Heart right ventricle (tissue), 16 donors: ENCODE data around the gene TTC3. TPM values are rescaled to one million over a fixed set of nuclear protein-coding genes. Genes with fewer than 3 reads are reported as not detected.

Experiments used
- ATAC-seq, 8 donors: fragments of 200-7000 bp; cut with Tn5 transposase; one replicate each; pipeline ENCODE4 v1.9.1; 2020; ENCODE audit warnings: mild to moderate bottlenecking in 8 of 8, moderate library complexity in 8 of 8, moderate number of reproducible peaks in 1 of 8
- DNase-seq, 2 donors: peaks; one replicate each; pipeline ENCODE4 v3.0.0-alpha.2; 2020
- H3K27ac ChIP-seq, 10 donors: fragments of 200-600 bp; sonication (generic) in 2 of 10; one replicate each; pipeline versions ENCODE4 v1.5.0 to v1.8.0; 2020 to 2022; ENCODE audit warnings: mild to moderate bottlenecking in 3 of 10
- H3K27me3 ChIP-seq, 7 donors: fragments of 200-600 bp; one replicate each; pipeline ENCODE4 v1.8.0; 2021 to 2022; ENCODE audit warnings: mild to moderate bottlenecking in 2 of 7
- H3K36me3 ChIP-seq, 9 donors: fragments of 200-600 bp; sonication (generic) in 1 of 9; one replicate each; pipeline versions ENCODE4 v1.5.0 to v1.8.0; 2020 to 2022; ENCODE audit warnings: mild to moderate bottlenecking in 2 of 9
- H3K4me1 ChIP-seq, 9 donors: fragments of 200-600 bp; sonication (generic) in 1 of 9; one replicate each; pipeline versions ENCODE4 v1.5.0 to v1.8.0; 2020 to 2022; ENCODE audit warnings: mild to moderate bottlenecking in 4 of 9
- H3K4me3 ChIP-seq, 10 donors: fragments of 200-600 bp; sonication (generic) in 2 of 10; one replicate each; pipeline versions ENCODE4 v1.5.0 to v1.8.0; 2020 to 2022; ENCODE audit warnings: mild to moderate bottlenecking in 7 of 10, moderate library complexity in 2 of 10
- H3K9me3 ChIP-seq, 11 donors: fragments of 200-600 bp in 10 of 11; sonication (generic) in 2 of 11; one replicate each; pipeline versions ENCODE4 v1.5.0 to v1.8.0; 2013 to 2022; ENCODE audit warnings: mild to moderate bottlenecking in 2 of 11, control low read depth in 1 of 11, moderate library complexity in 1 of 11
- WGBS, 2 donors: extraction: QIAGEN DNeasy Blood & Tissue Kit; methylation state at CpG; one replicate each; pipeline ENCODE4 v1.1.7; 2013; ENCODE audit warnings: inconsistent platforms in 1 of 2; 5-methylcytosine and 5-hydroxymethylcytosine counted together
- intact Hi-C, 10 donors: fragments of 100-400 bp; cut with DNase I; formaldehyde crosslinking; loops; one replicate each; pipeline versions ENCODE4 v1.11.1 to v1.14.2; 2022
- polyA plus RNA-seq, 2 donors: library from polyadenylated mRNA; stranded (reverse); fragments of 200-250 nt; gene quantifications; one replicate each; pipeline ENCODE4 v1.2.3, GENCODE V29; 2013
- total RNA-seq, 10 donors: library from RNA; stranded (reverse); fragmentation: NEBNext Ultra II Directional in 3 of 10; extraction: Animal tissue kit (Norgen Biotek cat#: 25700) in 3 of 10; gene quantifications; one replicate each; pipeline versions ENCODE4 v1.2.1 to v1.2.4, GENCODE V29; 2021 to 2023
- TF ChIP-seq, protein P1 (sequence below), 9 donors: fragments of 200-600 bp; sonication (generic) in 2 of 9; IDR thresholded peaks; one replicate each; pipeline versions ENCODE4 v1.5.0 to v1.8.0; 2021 to 2022; ENCODE audit warnings: antibody characterized with exemption in 9 of 9, mild to moderate bottlenecking in 5 of 9, moderate library complexity in 1 of 9
- donor health status: Arrhythmogenic right ventricular cardiomyopathy.
- donor health status: ischemic (EF 13 %, LVEDD 7.1; RV severe dilation, severe dysfunction).
- donor health status: healthy with polysubstance abuse.
- donor health status: DM: no; HTN: yes; CAD: no.
- donor health status: DM: no; HTN: no; CAD: no.
- donor health status: ischemic (EF 25% LVEDD 6.9; RV normal size, moderate dysfunction).
- donor health status: ischemic (EF 25% LVEDD 5.7; RV mildly dilated, moderate dysfunction).
- donor health status: healthy.
- donor health status: DM: yes; HTN: yes; CAD: no.
- donor health status: Ischemic cardiomyopathy.
- donor health status: ischemic (EF 35%, LVEDD 5.7; RV mildly dilated, moderate dysfunction).
- donor health status: nonischemic (EF 11% LVEDD 7.7; RV severe dilation, severe dysfunction).
- donor health status: DM: yes; HTN: yes; CAD: no.
- donor health status: PGD.
- donor health status: ischemic (EF 29% LVEDD 5.4; RV normal size, mild dysfunction).
- donor health status: nonischemic (EF 23%, LVEDD 6.1; RV moderate dilation, normal function).

TTC3 gene
- total and polyA plus RNA-seq, 12 donors, result 14.0 to 62.1 (median 50.1) TPM

DNA sequence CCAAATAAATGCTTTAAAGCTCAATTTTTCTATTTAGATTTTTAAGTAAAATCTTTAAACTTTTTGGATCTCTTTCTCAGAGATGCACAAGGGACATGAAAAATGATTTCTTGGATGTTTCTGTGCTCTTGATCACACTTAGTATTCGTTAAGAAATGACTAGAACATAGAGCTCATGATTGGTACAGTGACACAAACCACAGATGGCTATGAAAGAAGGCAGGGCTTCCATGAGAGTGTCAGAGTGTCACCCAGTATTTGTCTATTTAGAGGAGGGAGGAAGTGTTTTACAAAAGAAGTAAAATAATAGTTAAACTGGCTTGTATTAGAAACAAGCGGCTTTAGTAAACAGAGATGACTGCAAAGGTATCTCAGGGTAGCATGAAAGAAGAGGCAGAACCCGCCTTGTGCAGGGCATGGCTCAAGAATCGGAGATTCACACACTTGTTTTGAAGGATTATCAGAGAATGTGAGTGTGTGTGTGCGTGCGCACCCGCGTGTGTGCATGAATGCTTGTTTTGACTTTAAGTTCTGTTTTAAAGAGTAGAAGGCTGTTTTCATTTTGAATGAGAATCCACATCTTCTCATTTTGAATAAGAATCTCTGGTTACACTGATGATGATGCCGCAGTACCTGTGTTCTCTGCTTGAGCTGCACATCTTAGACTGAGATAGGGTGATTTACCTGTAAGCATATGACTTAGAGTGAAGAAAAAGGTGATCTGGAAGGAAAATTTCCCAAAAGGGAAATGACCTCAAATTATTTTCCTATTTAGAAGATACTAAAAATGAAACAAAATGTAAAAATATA is 111.9 kb downstream of the TTC3 start:
- Histone ChIP-seq H3K9me3 (no peaks in the 10 kb centered on the region), H3K4me1 (peaks cover 0 to 9% (median 0%) of the 10 kb centered on the region in 9 donors), H3K27me3 (no peaks in the 10 kb centered on the region), H3K4me3 (no peak overlapping the region), H3K36me3 (peaks cover 0 to 94% (median 34%) of the 10 kb centered on the region in 9 donors), H3K27ac (no peak overlapping the region)
- no peak for DNase-seq
- TF ChIP-seq, protein P1, sequence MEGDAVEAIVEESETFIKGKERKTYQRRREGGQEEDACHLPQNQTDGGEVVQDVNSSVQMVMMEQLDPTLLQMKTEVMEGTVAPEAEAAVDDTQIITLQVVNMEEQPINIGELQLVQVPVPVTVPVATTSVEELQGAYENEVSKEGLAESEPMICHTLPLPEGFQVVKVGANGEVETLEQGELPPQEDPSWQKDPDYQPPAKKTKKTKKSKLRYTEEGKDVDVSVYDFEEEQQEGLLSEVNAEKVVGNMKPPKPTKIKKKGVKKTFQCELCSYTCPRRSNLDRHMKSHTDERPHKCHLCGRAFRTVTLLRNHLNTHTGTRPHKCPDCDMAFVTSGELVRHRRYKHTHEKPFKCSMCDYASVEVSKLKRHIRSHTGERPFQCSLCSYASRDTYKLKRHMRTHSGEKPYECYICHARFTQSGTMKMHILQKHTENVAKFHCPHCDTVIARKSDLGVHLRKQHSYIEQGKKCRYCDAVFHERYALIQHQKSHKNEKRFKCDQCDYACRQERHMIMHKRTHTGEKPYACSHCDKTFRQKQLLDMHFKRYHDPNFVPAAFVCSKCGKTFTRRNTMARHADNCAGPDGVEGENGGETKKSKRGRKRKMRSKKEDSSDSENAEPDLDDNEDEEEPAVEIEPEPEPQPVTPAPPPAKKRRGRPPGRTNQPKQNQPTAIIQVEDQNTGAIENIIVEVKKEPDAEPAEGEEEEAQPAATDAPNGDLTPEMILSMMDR (IDR thresholded peaks at IDR 0.05), result no peak
- 95 to 96% methylated on average over 9 of the region's 9 CpGs for WGBS, 2 donors
- no peak for ATAC-seq
- intact Hi-C loops, result no loop called here

DNA sequence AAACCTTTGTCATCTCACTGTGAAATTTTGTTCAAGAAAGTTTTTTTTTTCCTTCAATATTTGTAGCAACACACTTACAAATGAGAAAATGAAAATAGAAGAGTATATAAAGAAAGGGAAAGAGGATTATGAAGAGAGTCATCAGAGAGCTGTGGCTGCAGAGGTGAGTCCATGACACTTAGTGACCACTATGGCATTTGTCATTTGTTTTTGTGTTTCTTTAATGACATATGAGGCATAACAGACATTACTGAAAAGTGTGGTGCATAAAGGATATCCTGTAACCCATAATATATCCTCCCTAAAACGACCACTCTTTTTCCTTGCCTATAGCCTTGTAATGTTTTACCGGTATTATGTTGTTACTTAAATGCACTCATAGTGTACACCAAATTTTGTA is 113.9 kb downstream of the TTC3 start:
- no peak for ATAC-seq

DNA sequence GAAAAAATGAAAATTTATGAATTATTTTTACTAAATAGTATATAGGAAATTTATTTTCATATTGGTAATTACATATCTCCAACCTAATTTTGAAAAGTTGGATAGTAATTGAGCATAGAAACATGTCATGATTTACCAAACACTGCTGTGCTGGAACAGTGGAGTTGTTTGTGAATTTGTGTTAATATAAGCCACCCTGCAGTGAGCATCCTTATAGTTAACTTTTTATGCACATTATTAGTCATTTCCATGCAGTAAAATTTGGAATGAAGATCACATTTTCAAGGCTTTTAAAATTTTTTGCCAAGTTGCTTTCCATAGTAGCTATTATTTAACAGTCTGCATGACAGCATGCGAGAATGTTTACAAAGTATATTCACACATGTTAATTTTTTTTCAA is 115.8 kb downstream of the TTC3 start:
- Histone ChIP-seq H3K36me3 (peaks cover 0 to 100% (median 35%) of the 10 kb centered on the region in 9 donors), H3K9me3 (no peaks in the 10 kb centered on the region), H3K27me3 (no peaks in the 10 kb centered on the region), H3K4me1 (no peaks in the 10 kb centered on the region), H3K4me3 (no peak overlapping the region), H3K27ac (no peak overlapping the region)
- ATAC-seq (no peak), DNase-seq (no peak)
- TF ChIP-seq, protein P1 (IDR thresholded peaks at IDR 0.05), result no peak
- WGBS, 2 donors, result 95 to 97% methylated on average over 1 of the region's 1 CpG
- intact Hi-C loops, result no loop called here

More for the DNA sequence above, 113.9 kb downstream of the TTC3 start:
- 73 to 85% methylated on average over 2 of the region's 2 CpGs for WGBS, 2 donors
- intact Hi-C loops, result no loop called here
- Histone ChIP-seq H3K27ac (no peak overlapping the region), H3K36me3 (peaks cover 0 to 100% (median 42%) of the 10 kb centered on the region in 9 donors), H3K4me1 (no peaks in the 10 kb centered on the region), H3K9me3 (no peaks in the 10 kb centered on the region), H3K4me3 (no peak overlapping the region), H3K27me3 (no peaks in the 10 kb centered on the region)
- no peak for DNase-seq
- TF ChIP-seq, protein P1 (IDR thresholded peaks at IDR 0.05), result no peak

DNA sequence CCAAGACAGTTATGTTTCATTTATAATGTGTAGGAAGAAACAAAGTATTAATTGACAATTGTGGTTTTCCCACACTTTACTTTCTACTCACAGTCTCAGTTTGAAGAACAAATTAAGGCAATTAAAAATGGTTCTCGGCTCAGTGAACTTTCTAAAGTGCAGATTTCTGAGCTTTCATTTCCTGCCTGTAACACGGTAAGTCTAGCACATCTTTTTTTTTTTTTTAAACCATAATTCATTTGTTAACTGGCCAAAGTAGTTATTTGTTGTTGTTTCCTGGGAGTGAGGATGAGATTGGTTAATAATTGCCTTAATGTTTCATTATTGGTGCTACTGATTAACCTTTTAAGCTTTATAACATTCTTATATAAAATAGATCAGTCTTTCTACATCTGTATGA is 119.0 kb downstream of the TTC3 start:
- DNase-seq (no peak), ATAC-seq (no peak)
- TF ChIP-seq, protein P1 (IDR thresholded peaks at IDR 0.05), result no peak
- Histone ChIP-seq H3K36me3 (peaks cover 0 to 100% (median 41%) of the 10 kb centered on the region in 9 donors), H3K9me3 (no peaks in the 10 kb centered on the region), H3K4me3 (no peak overlapping the region), H3K27me3 (no peaks in the 10 kb centered on the region), H3K4me1 (no peaks in the 10 kb centered on the region), H3K27ac (no peak overlapping the region)
- intact Hi-C loops, result no loop called here
- WGBS, 2 donors, result 75 to 78% methylated on average over 2 of the region's 2 CpGs
